Fibroblast of the aortic adventitia (primary cell): Measurements from ENCODE around the gene AOAH. TPM values are rescaled to one million over a fixed set of nuclear protein-coding genes. Genes with fewer than 3 reads are reported as not detected.
"Not testable (repeated sequence)": the region's sequence is repeated elsewhere in the genome, so short reads cannot be mapped to it uniquely, and the experiment has no call there.

ENCODE experiments used
- DNase-seq: peaks from one replicate; pipeline ENCODE4 v3.0.0-alpha.2; 2010; ENCODE audit warnings: low read depth
- H3K4me3 ChIP-seq: 2 replicates; pipeline ENCODE4 v1.5.1; 2011; ENCODE audit warnings: low read depth, mild to moderate bottlenecking, control low read depth, low read length, moderate library complexity
- CTCF ChIP-seq: IDR thresholded peaks from 2 replicates; pipeline ENCODE4 v1.5.1; 2011; ENCODE audit warnings: mild to moderate bottlenecking, low read length, control low read depth, inconsistent platforms; ENCODE audit not compliant: insufficient read depth
- total RNA-seq: library from RNA; depleted of rRNA; stranded (reverse); fragments of >200 nt; gene quantifications from 2 replicates; pipeline ENCODE4 v1.2.3, GENCODE V29; 2012; ENCODE audit warnings: low replicate concordance

AOAH gene
- total RNA-seq, 1 donor, result not detected

- H3K4me3 ChIP-seq, result no peak overlapping the region
- no peak for DNase-seq
- TF ChIP-seq CTCF, result no peak
These were observed 5.1 kb downstream of the AOAH start for GRCh38 chr7:36719083-36719632.

GRCh38 chr7:36717586-36717985, 6.7 kb downstream of the AOAH start:
- no peak for DNase-seq
- TF ChIP-seq CTCF, result no peak
- no peak overlapping the region for H3K4me3 ChIP-seq

GRCh38 chr7:36716802-36717201, 7.5 kb downstream of the AOAH start:
- not testable (repeated sequence) for DNase-seq, H3K4me3 ChIP-seq

GRCh38 chr7:36712015-36712414, 12.3 kb downstream of the AOAH start:
- H3K4me3 ChIP-seq, result no peak overlapping the region
- no peak for DNase-seq
- no peak for TF ChIP-seq CTCF

- no peak overlapping the region for H3K4me3 ChIP-seq
- no peak for TF ChIP-seq CTCF
- no peak for DNase-seq
These were observed 13.0 kb downstream of the AOAH start for GRCh38 chr7:36711256-36711655.

- H3K4me3 ChIP-seq, result no peak overlapping the region
- no peak for TF ChIP-seq CTCF
- DNase-seq, result no peak
These were observed 14.0 kb downstream of the AOAH start for GRCh38 chr7:36710186-36710791.

- no peak for TF ChIP-seq CTCF
- DNase-seq, result no peak
- H3K4me3 ChIP-seq, result no peak overlapping the region
These were observed 15.5 kb downstream of the AOAH start for GRCh38 chr7:36708767-36709166.
